Activated CD4-positive, alpha-beta T cell treated with anti-CD3 and anti-CD28 coated beads, Interleukin-2, amount 50 U/mL, for 48 hours (primary cell): Measurements from ENCODE around the gene FAAH.

ENCODE experiments used
- DNase-seq, 2 experiments: peaks; one replicate each; pipeline ENCODE4 v3.0.0-alpha.2; 2020

The FAAH gene

DNA sequence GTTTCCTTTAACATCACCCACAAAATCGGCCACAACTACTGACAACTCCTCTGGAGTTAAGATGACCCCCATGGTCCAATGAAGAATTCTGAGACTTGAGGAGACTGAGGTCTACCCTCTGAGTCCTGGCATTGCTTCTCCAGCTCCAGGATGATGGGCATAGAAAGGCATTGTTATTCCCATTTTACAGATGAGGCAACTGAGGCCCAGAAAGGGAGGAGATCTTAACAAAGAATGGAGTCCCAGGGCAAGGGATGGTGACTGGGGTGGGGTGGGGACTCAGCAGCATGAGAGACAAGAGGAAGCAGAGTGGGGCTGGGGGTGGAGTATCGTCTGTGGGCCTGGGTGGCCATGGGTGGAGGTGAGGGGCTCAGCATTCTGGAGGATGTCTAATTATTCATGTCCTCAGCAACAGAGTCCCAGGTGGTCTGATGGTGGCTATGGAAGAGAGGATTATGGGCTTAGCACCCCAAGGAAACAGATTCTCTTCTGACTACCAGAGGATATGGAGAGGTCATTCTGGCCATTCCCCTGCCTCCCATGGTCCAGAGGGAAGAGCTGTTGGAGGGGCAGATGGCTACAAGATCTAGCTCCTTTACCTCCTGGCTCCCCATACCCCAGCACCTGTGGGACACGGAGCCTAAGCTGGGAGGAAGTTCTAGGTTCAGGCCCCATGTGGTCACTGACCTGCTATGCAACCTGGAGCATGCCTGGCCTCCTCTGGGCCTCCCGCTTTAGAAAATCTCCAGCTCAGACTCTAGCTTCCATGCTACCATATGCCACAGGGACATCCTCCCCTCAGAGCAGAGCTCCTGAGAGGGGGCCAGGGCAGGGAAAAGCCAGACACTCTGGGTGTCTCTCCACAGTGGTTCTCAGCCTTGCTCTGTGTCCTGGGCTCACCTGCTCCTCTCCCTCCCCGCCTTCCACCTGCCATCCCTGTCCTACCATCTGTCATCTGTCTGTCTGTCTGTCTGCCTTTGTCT is 58.1 kb downstream of the FAAH start:
- no peak for DNase-seq

DNA sequence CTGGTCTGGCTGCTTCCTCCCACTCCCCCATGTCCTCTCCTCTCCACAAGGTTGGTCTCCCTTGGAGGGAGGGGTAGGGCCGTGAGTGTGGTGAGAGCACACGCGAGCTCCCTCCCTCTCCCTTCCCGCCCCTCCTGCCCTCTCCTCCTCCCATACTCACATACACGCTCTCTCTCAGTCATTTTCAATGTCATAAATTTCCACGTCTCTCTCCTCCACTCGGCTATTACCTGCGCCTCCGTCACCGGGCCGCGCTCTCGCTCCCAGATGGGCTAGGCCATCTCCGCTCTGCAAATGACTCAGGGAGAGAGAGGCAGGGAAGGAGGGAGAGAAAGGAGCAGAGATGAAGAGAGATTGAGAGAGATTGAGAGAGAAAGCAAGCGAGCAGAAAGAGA is 58.8 kb downstream of the FAAH start:
- DNase-seq, result no peak

DNA sequence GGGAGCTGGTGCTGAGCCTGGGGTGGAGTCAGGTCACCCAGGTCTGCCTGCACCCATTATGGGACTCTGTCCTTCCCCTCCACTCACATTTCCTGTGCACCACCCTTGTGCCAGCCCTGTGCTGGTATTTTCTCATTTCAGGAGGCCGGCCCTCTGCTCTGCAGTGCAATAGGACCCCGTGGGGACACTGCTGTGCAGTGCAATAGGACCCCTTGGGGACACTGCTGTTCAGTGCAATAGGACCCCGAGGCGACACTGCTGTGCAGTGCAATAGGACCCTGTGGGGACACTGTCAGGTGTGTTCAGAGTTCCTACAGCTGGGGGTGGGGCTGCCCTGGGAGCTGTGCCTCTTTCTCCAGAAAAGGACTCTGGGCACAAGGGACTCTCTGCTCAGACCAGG is 59.3 kb downstream of the FAAH start:
- no peak for DNase-seq

DNA sequence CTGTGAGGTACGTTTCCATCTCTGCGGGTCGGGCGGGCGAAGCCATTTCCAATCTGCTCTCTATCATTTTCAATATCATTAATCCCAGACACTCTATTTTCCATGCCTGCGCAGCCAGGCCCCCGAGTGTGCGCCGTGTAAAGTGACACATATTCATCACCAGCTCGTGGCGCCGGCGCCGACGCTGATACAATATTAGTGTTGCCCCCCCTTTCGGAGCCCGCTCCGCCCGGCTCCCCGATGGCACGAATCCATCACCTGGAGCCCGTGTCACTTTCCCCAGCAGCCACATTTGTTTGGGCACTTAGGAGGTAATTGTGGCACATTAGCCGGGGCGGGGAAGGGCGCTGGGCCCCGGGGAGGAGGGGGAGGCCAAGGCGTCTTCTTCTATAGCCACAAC is 61.8 kb downstream of the FAAH start:
- DNase-seq, result no peak

DNA sequence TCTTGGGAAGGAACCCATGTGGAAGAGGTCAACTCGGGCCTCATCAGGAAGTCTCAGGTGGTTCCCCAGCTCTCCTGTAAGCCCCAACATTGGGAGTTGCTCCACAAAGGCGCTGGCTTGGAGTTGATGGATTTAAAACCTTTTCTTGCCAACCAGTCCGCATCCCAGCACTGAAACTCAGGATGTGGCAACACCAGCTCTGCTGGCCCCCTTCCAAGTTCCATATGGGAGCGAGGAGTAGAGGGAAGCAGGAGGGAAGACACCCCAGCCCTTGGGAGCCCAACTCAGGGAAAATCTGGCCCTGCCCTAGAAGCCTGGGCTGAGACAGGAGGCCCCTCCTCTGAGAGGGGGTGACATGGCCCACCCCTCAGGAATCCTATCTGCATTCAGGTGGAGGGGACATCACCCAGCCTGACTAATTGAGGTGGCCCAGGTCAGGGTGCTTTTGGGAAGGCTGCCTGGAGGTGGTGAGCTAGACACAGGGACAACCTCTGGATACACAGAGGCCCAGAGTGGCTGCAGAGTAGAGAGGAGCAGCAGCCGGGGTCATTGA is 62.4 kb downstream of the FAAH start:
- no peak for DNase-seq

DNA sequence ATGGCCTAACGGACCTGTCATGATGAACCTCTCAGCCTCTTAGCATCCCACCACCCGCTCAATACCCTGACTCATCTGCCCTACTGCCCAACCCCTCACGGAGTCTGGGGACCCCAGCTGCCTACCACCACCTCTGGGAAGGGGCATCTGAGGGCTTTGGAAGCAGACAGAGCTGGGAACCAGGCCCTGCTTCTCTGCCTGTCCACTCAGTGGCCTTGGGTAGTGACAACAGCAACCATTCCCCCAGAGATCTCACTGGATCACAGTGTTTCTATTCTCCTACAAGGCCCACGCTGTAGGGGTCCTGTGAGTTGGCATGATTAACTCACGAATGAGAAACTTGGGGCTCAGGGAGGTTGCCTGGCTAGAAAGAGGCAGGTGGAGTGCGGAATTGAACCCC is 63.1 kb downstream of the FAAH start:
- no peak for DNase-seq

DNA sequence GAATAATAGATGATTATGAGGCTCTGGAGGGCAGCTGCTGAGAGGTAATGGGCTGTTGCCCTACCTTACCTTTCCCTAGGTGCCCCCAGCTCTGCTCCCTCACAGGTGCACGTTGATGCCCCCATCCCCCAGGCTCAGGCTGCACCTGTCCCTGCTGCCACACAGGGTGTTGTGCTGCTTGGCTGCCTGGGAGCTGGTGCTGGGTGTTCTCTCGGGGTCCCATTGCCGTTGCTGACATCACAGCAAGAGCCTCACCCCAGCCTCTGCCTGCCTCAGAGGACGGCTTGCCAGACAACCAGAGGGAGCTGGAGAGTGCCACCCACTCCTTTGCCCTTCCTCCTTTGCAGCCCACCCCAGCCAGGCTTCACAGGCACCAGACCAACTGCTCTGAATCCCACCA is 64.1 kb downstream of the FAAH start:
- DNase-seq, result no peak

DNA sequence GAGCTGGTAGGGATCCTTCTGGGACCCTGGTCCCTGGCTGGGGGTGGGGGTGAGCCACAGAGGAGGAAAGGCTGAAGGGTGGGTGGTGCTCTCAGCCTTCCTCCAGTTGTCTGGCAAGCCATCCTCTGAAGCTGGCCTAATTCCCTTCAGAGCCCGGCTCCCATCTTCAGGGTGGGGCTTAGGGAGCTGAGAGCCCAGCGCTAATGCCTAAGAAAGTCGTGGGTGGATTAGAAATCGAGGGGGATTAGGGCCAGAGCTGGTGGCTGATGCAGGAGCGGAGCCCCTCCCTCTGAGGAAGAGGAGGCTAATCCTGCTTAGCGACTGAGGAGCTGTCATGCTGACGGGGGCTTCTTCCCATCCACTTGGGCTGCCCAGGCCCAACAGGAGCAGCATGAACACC is 64.7 kb downstream of the FAAH start:
- no peak for DNase-seq

DNA sequence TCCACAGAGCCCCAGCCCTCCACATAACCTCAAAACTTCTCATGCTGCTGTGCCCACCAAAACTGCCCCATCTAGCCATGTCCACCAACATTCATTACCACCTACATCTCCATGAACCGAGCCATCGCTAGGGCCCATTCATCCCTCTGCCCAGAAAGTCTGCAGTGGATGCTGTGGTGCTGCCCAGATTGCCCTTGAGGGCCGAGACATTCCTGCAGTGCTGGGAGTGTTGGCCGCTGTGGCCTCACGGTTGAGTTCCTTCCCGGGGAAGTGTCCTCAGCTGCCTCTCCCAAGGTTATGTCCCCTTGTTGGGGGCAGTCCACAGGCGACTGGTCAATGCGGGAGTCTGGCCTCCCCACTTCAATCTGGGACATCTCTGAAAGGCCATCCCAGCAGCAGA is 65.2 kb downstream of the FAAH start:
- DNase-seq, result no peak

DNA sequence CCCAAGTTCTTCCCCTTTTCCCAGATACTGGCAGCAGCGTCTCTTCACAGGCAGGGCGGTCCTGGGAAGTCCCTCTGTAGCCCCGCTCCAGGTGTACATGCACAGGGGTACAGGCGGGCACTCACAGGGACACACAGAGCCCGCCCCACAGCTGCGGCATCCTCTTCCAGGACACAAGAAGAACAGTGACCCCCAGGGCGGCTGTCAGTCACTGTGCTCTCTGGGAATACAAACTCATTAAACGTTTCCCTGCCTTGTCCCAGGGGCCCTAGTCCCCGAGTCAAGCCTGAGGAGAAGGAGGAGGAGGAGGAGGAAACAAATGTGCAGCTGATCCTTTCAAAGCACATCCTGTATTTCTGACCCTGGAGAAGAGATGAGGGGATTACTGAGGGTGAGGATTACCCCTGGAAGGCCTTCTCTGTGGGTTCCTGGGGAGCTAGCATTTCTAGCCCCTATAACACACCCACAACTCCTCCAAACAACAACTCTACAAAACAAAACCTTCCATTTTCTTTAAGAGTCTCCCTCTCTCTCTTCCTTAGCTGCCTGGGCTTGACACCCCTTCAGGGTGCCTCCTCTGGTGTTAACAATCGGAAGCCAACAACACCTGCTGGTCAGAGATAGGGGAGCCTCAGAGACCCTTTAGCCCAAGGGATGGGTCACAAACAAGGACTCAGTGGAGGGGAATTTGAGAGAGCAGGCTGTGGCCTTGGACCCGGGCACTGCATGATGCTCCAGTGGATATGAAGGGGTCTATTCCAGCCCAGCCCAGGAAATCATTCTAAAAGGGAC is 67.1 kb downstream of the FAAH start:
- DNase-seq, result no peak

DNA sequence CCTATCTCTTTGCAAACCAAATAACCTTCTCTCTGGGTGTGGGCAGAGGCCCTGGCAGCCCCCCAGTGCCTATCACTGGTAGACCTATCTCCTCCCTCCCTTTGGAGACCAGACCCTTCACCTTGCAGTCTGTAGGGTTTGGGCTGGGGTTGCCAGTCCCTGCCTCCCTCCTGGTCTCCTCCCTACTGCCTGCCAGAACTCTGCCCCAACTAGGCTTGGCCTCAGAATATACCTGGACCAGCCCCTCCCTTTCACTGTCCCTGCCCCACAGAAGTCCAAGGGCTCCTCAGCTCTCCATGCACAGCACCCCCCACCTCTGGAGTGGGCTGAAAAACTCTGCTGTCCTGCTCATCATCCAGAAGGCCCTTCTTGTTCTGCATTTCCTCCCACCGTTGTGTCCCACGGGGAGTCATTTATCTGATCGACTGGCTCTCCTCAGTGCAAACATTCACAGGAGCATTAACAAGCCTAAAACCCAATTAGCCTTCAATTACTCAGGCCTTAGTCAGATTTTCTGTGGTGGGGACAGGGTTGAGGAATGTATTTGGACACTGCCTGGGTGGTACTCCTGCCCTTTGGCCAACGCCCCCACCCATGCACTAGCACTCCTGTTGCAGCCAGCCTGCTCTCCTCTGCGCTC is 67.8 kb downstream of the FAAH start:
- DNase-seq, result no peak
